ENCODE data around the gene MAPKBP1. TPM values are rescaled to one million over a fixed set of nuclear protein-coding genes. Genes with fewer than 3 reads are reported as not detected.

MAPKBP1 gene
- total RNA-seq, 2 experiments from 2014 or later = 16.6 to 17.2 TPM

DNA sequence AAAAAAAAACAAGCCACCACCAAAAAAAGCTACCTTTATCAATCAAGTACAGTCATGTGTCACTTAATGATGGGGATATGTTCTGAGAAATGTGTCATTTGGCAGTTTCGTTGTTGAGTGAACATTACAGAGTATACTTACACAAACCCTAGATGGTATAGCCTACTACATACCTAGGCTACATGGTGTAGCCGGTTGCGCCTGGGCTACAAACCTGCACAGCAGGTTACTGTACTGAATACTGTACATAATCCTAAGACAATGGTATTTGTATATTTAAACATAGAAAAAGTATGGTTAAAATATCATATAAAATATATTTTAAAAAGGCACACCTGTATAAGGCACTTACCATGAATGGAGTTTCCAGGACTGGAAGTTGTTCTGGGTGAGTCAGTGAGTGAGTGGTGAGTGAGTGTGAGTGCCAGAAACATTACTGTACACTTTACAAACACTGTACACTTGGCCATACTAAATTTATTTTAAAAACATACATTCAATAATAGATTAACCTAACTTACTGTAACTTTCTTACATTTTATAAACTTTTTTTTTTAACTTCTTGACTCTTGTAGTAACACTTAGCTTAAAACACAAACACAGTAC lies 27.7 kb downstream of the MAPKBP1 start:
- no peaks in the 10 kb centered on the region for H3K9me3 Mint-ChIP-seq
- intact Hi-C loops (cut with micrococcal nuclease) = no loop called here
- no peaks in the 10 kb centered on the region for H3K27me3 Mint-ChIP-seq
- POLR2A ChIA-PET = interaction anchor here (0.9 to 2.2 kb wide), 2 partner anchors 23 to 28 kb away, joined by 3 to 7 read pairs; partner anchors contain the start of gene MAPKBP1
- no peak overlapping the region for H3K27ac Mint-ChIP-seq
- DNase-seq (no peak), ATAC-seq (no peak)
- no peak overlapping the region for H3K4me3 Mint-ChIP-seq
- CTCF ChIA-PET = interaction anchor here (0.7 to 15.8 kb wide), 3 partner anchors 10 to 294 kb away, joined by 3 to 337 read pairs (median 10); partner anchors contain the start of gene MAPKBP1
- peaks cover 30% of the 10 kb centered on the region for H3K4me1 Mint-ChIP-seq (ENCODE audit: low read depth)
- peaks cover 7% of the 10 kb centered on the region for H3K36me3 Mint-ChIP-seq (ENCODE audit: low read depth)
- TF ChIP-seq, protein P1, sequence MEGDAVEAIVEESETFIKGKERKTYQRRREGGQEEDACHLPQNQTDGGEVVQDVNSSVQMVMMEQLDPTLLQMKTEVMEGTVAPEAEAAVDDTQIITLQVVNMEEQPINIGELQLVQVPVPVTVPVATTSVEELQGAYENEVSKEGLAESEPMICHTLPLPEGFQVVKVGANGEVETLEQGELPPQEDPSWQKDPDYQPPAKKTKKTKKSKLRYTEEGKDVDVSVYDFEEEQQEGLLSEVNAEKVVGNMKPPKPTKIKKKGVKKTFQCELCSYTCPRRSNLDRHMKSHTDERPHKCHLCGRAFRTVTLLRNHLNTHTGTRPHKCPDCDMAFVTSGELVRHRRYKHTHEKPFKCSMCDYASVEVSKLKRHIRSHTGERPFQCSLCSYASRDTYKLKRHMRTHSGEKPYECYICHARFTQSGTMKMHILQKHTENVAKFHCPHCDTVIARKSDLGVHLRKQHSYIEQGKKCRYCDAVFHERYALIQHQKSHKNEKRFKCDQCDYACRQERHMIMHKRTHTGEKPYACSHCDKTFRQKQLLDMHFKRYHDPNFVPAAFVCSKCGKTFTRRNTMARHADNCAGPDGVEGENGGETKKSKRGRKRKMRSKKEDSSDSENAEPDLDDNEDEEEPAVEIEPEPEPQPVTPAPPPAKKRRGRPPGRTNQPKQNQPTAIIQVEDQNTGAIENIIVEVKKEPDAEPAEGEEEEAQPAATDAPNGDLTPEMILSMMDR (IDR thresholded peaks at IDR 0.05) = no peak

DNA sequence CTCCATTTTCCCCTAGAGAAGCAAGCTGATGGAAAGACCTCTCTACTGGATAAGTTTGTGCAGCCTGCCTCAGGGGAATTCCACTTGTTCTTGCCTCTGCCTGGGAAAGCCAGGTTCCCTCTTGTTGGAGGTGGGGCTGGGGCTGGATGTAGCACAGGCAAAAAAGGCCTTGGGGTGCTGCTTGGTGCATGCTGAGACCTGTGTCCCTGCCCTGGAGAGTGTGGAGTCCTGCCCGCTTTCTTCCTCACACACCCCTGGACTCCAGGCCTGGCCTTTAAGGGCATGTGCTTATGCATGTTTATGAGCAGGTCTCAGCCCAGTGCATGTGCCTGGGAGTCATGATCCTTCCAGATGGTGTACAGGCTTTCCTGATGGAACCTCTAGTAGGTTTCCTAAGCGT lies 30.1 kb downstream of the MAPKBP1 start:
- H3K36me3 Mint-ChIP-seq (ENCODE audit: low read depth) = peaks cover 7% of the 10 kb centered on the region
- CTCF ChIA-PET = interaction anchor here (15.8 kb wide), 1 partner anchor 29 kb away, joined by 337 read pairs; the partner anchor contains the start of gene MAPKBP1
- DNase-seq = no peak
- POLR2A ChIA-PET = no interaction called here
- H3K27me3 Mint-ChIP-seq = no peaks in the 10 kb centered on the region
- intact Hi-C loops (cut with micrococcal nuclease) = no loop called here
- peak; percentile 13 for ATAC-seq
- H3K9me3 Mint-ChIP-seq = no peaks in the 10 kb centered on the region
- TF ChIP-seq, protein P1 (IDR thresholded peaks at IDR 0.05) = no peak
- H3K27ac Mint-ChIP-seq = no peak overlapping the region
- peaks cover 15% of the 10 kb centered on the region for H3K4me1 Mint-ChIP-seq (ENCODE audit: low read depth)
- no peak overlapping the region for H3K4me3 Mint-ChIP-seq

DNA sequence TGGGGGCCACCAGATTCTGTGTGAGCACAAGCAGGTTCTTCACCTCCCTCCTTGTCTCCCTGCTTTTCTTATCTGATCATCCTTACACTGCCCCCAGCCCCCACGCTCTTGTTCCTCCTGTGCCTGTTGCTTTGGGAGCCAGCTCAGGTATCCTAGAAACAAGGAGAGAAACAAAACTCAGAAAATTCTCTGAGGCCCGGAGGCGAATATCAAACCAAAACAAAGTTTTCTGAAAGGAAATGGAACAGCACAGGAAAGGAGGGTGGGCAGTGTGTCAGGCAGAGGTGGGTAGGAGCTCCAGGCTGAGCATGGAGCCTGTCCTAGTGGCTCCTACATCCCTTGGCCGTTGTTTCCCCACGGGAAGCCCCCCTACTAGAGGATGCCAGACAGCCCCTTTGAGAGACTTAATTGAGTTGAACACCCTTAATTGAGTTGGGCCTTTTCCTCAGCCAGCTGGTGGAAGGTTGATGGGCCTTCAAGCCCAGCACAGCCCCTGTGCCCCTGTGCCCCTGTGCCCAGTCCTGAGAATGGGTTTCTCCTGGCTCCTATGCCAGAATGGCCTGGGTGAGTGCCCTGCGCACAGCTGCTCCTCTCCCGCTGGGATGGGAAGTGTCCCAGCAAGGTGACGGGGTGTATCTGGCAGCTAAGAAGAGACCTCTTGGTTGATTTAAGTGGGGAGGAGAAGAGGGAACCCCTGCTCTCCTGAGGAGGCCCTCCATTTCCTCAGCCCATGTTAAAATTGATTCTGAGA lies 30.8 kb downstream of the MAPKBP1 start:
- peak overlapping the region; percentile 65 for H3K27ac Mint-ChIP-seq
- intact Hi-C loops (cut with micrococcal nuclease) = no loop called here
- no peaks in the 10 kb centered on the region for H3K27me3 Mint-ChIP-seq
- ChIA-PET POLR2A (no interaction called here), CTCF (interaction anchor here (15.8 kb wide), 1 partner anchor 29 kb away, joined by 337 read pairs; the partner anchor contains the start of gene MAPKBP1)
- DNase-seq (no peak), ATAC-seq (no peak)
- peaks cover 7% of the 10 kb centered on the region for H3K36me3 Mint-ChIP-seq (ENCODE audit: low read depth)
- TF ChIP-seq, protein P1 (IDR thresholded peaks at IDR 0.05) = no peak
- no peak overlapping the region for H3K4me3 Mint-ChIP-seq
- no peaks in the 10 kb centered on the region for H3K9me3 Mint-ChIP-seq
- peaks cover 16% of the 10 kb centered on the region for H3K4me1 Mint-ChIP-seq (ENCODE audit: low read depth)

DNA sequence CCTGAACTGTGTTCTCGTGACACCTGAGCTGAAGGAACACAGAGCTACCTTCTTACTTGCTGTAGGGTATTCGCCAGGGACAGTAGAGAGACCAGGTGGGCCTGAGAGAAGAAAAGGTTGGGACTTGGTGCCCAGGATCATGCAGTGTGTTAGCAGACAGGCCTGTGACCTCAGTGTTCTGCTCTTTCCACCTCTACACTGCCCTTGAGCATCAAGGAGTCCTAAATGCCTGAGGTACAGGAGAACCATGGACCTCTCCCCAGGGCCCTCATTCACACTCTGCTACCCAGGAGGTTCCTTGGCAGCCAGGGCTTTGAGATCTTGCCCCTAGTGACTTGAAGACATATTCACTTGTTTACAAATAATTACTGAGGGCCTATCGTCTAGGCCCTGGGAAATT lies 31.4 kb downstream of the MAPKBP1 start:
- ATAC-seq (no peak), DNase-seq (no peak)
- peak overlapping the region; percentile 15 for H3K27ac Mint-ChIP-seq
- no peaks in the 10 kb centered on the region for H3K9me3 Mint-ChIP-seq
- no peak overlapping the region for H3K4me3 Mint-ChIP-seq
- TF ChIP-seq, protein P1 (IDR thresholded peaks at IDR 0.05) = no peak
- peaks cover 18% of the 10 kb centered on the region for H3K4me1 Mint-ChIP-seq (ENCODE audit: low read depth)
- intact Hi-C loops (cut with micrococcal nuclease) = no loop called here
- H3K27me3 Mint-ChIP-seq = no peaks in the 10 kb centered on the region
- ChIA-PET POLR2A (no interaction called here), CTCF (interaction anchor here (15.8 kb wide), 1 partner anchor 30 kb away, joined by 337 read pairs; the partner anchor contains the start of gene MAPKBP1)
- peaks cover 5% of the 10 kb centered on the region for H3K36me3 Mint-ChIP-seq (ENCODE audit: low read depth)
